ENCODE results near the gene F2RL3. TPM values are rescaled to one million over a fixed set of nuclear protein-coding genes. Genes with fewer than 3 reads are reported as not detected.
A peak's percentile ranks its signal among the peaks of the same experiment; 100 is the strongest.

F2RL3 gene
- total RNA-seq, 2 donors from 2014 or later, result 1.6 to 2.1 TPM

DNA sequence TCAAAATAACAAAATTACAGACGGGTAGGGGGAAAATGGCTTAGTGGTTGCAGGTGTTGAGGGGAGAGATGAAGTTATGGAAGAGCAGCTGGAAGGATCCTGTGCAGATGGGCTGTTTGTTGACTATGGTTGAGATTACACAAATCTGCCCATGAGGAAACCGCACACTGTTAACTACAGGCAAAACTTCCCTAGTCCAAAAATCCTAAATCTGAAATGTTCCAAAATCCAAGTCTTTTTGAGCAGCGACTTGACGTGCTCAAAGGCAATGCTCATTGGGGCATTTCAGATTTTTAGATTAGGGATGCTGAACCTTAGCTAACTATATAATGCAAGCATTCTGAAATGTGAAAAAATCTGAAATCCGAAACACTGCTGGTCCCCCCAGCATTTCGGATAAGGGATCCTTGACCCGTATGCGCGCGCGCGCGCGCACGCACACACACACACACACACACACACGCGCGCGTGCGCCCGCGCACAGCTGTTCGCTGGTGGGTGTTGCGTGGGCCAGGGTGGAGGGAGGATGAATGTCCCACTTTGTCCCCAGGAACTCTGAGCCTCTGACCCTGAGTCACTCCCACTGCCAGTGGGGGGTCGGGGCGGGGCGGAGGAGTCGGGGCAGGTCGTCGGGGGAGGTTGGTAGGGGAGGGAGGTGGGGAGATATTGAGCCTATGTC lies 6.8 kb downstream of the F2RL3 start:
- peaks cover 11% of the 10 kb centered on the region for H3K4me1 ChIP-seq
- no peak overlapping the region for H3K4me3 ChIP-seq
- DNase-seq (no peak), ATAC-seq (no peak)
- intact Hi-C loops (cut with DNase I), result no loop called here
- no peaks in the 10 kb centered on the region for H3K36me3 ChIP-seq (replicated peaks in 1 of 2; ENCODE audit: insufficient read depth in 1 of 2, low read depth in 2 of 2)
- no peak for TF ChIP-seq POLR2A (IDR thresholded peaks at IDR 0.05)
- TF ChIP-seq, protein P1, sequence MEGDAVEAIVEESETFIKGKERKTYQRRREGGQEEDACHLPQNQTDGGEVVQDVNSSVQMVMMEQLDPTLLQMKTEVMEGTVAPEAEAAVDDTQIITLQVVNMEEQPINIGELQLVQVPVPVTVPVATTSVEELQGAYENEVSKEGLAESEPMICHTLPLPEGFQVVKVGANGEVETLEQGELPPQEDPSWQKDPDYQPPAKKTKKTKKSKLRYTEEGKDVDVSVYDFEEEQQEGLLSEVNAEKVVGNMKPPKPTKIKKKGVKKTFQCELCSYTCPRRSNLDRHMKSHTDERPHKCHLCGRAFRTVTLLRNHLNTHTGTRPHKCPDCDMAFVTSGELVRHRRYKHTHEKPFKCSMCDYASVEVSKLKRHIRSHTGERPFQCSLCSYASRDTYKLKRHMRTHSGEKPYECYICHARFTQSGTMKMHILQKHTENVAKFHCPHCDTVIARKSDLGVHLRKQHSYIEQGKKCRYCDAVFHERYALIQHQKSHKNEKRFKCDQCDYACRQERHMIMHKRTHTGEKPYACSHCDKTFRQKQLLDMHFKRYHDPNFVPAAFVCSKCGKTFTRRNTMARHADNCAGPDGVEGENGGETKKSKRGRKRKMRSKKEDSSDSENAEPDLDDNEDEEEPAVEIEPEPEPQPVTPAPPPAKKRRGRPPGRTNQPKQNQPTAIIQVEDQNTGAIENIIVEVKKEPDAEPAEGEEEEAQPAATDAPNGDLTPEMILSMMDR (IDR thresholded peaks at IDR 0.05), result no peak
- H3K27me3 ChIP-seq, result no peaks in the 10 kb centered on the region
- 40 to 58% methylated on average over 10 to 27 of the region's 30 CpGs for WGBS, 2 donors
- H3K9me3 ChIP-seq, result no peaks in the 10 kb centered on the region
- H3K27ac ChIP-seq, result peak overlapping the region in 1 of 4 donors; percentile 18

DNA sequence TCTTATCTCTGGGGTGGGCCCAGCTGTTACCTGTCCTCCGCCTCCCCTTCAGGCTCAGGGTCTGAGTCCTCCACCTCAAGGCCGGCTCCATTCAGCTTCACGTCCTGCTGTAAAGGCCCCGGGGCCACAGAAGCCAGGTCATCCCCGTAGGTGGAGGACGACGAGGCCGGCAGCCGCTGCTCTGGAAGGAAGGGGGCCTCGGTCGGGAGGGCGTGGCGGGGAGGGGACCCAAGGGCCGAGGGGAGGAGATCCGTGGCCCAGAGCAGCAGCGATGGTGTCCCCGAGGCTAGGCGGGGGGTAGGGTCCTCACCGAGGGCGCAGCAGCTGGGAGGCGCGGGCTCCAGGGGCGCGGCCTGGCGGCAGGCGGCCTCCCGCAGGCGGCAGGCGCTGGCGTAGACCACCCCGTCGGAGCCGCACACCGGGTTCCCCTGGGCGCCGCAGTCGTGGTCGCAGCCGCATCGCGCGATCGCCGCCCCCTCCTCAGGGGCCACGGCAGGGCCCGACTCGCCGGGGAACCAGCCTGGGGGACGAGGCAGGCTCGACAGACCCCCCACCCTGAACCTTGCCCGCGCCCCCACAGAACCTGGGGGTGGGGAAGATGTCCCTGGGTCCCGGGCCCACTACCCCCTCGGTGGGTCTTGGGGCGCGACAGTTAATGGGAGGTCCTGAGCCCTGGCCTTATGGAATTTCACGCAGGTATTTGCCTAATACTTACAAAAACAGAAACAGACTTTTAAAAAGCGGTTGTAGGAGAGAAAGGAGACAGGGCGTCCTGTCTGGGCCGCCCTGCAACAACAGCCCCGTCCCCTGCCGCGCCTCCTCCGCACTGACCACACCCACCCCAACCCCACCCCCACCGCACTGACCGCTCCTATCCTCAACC lies 7.6 kb downstream of the F2RL3 start:
- intact Hi-C loops (cut with DNase I), result no loop called here

DNA sequence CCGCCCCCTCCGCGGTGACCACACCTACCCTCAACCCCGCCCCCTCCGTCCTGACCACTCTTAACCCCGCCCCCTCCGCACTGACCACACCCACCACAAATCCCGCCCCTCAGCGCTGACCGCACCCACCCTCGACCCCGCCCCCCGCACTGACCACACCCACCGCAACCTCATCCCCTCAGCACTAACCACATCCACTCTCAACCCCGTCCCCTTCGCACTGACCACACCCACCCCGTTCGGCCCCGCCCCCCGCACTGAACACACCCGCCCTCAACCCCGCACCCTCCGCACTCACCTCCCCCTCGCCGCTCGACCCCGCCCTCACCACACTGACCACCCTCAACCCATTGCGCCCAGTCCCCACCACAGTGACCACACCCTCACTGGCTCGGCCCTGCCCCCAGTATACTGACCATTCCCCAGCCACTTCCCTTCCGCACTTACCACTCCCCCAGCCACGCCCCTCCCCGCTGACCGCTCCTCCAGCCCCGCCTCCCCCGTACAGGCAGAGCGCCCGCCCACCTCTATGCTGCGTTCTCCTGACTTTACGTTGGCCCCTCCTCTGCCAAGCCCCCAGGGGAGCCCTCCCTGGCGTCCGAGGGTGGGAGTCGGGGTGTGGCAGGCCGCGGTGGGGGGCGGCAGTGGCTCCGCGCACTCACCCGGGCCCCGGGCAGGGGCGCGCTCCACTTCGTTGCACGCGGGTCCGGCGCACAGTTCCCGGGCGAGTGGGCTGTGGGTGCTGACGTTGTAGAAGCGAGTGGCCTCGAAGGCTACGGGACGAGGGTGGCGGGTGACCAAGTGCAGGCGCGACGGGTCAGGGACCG lies 8.4 kb downstream of the F2RL3 start:
- peak overlapping the region; percentile 21 to 30 for H3K4me3 ChIP-seq
- peak overlapping the region in 2 of 4 donors; percentile 55 to 79 for H3K27ac ChIP-seq
- H3K27me3 ChIP-seq, result no peaks in the 10 kb centered on the region
- H3K4me1 ChIP-seq, result peaks cover 11% of the 10 kb centered on the region
- DNase-seq (peak; percentile 92 to 97 (median 94)), ATAC-seq (peak; percentile 88)
- 1 to 6% methylated on average over 22 to 44 of the region's 68 CpGs for WGBS, 2 donors
- intact Hi-C loops (cut with DNase I), result no loop called here
- H3K36me3 ChIP-seq (replicated peaks in 1 of 2; ENCODE audit: insufficient read depth in 1 of 2, low read depth in 2 of 2), result no peaks in the 10 kb centered on the region
- no peaks in the 10 kb centered on the region for H3K9me3 ChIP-seq
- TF ChIP-seq, protein P1 (IDR thresholded peaks at IDR 0.05), result no peak
- TF ChIP-seq POLR2A (IDR thresholded peaks at IDR 0.05), result peak in 2 of 3 donors; percentile 31 to 36

More for the DNA sequence above, 7.6 kb downstream of the F2RL3 start:
- peak overlapping the region in 2 of 4 donors; percentile 18 to 43 for H3K27ac ChIP-seq
- DNase-seq (peak in 1 of 4 donors; percentile 24), ATAC-seq (no peak)
- 3 to 6% methylated on average over 4 to 45 of the region's 66 CpGs for WGBS, 2 donors
- peak overlapping the region; percentile 6 to 31 for H3K4me3 ChIP-seq
- TF ChIP-seq POLR2A (IDR thresholded peaks at IDR 0.05), result peak in 2 of 3 donors; percentile 34 to 38
- TF ChIP-seq, protein P1 (IDR thresholded peaks at IDR 0.05), result no peak
- no peaks in the 10 kb centered on the region for H3K36me3 ChIP-seq (replicated peaks in 1 of 2; ENCODE audit: insufficient read depth in 1 of 2, low read depth in 2 of 2)
- no peaks in the 10 kb centered on the region for H3K27me3 ChIP-seq
- peaks cover 11% of the 10 kb centered on the region for H3K4me1 ChIP-seq
- no peaks in the 10 kb centered on the region for H3K9me3 ChIP-seq

DNA sequence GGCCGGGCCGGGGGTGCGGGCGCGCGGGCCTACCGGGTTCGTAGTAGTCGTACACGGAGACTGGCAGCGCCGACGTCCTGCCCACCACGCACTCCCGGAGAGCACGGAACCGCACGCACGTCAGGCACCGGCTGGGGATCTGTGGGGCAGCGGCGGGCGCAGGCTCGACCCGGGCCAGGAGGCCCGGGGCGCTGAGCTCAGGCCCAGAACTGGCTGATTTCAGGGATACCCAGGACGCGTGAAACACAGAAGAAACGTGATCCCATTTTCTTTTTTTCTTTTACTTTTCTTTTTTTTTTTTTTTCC lies 9.0 kb downstream of the F2RL3 start:
- H3K9me3 ChIP-seq, result no peaks in the 10 kb centered on the region
- no peaks in the 10 kb centered on the region for H3K27me3 ChIP-seq
- peaks cover 11% of the 10 kb centered on the region for H3K4me1 ChIP-seq
- DNase-seq (no peak), ATAC-seq (no peak)
- no peaks in the 10 kb centered on the region for H3K36me3 ChIP-seq (replicated peaks in 1 of 2; ENCODE audit: insufficient read depth in 1 of 2, low read depth in 2 of 2)
- 12 to 18% methylated on average over 16 to 24 of the region's 30 CpGs for WGBS, 2 donors
- TF ChIP-seq, protein P1 (IDR thresholded peaks at IDR 0.05), result no peak
- peak in 1 of 3 donors; percentile 4 for TF ChIP-seq POLR2A (IDR thresholded peaks at IDR 0.05)
- peak overlapping the region in 2 of 4 donors; percentile 55 to 79 for H3K27ac ChIP-seq
- intact Hi-C loops (cut with DNase I), result no loop called here
- peak overlapping the region; percentile 21 to 30 for H3K4me3 ChIP-seq
